ENCODE data around the gene FDXR.
"Not testable (repeated sequence)": the region's sequence is repeated elsewhere in the genome, so short reads cannot be mapped to it uniquely, and the experiment has no call there.

Gene FDXR

GRCh38 chr17:74872313-74873036 is at the start of gene FDXR:
FDXR (minus strand) TSS chr17:74872994; CDS start chr17:74872944, 50 bp downstream.
- no peak for DNase-seq

GRCh38 chr17:74922172-74922571 is 49.4 kb upstream of the FDXR start:
- no peak for DNase-seq

- DNase-seq = no peak
These were observed 49.0 kb upstream of the FDXR start for GRCh38 chr17:74921769-74922168.

- DNase-seq = no peak
These were observed 48.4 kb upstream of the FDXR start for GRCh38 chr17:74921026-74921681.

- no peak for DNase-seq
These were observed 47.8 kb upstream of the FDXR start for GRCh38 chr17:74920642-74921025.

- DNase-seq = no peak
These were observed 47.5 kb upstream of the FDXR start for GRCh38 chr17:74920306-74920620.

GRCh38 chr17:74919440-74920305 is 46.9 kb upstream of the FDXR start:
- no peak for DNase-seq

- DNase-seq = no peak
These were observed 46.1 kb upstream of the FDXR start for GRCh38 chr17:74918906-74919305.

GRCh38 chr17:74917430-74917829 is 44.6 kb upstream of the FDXR start:
- no peak for DNase-seq

GRCh38 chr17:74916851-74917199 is 44.0 kb upstream of the FDXR start:
- no peak for DNase-seq

- DNase-seq = no peak
These were observed 43.5 kb upstream of the FDXR start for GRCh38 chr17:74916136-74916850.

- not testable (repeated sequence) for DNase-seq
These were observed 38.6 kb upstream of the FDXR start for GRCh38 chr17:74911423-74911822.

- DNase-seq = not testable (repeated sequence)
These were observed 36.3 kb upstream of the FDXR start for GRCh38 chr17:74909097-74909496.

GRCh38 chr17:74907012-74907411 is 34.2 kb upstream of the FDXR start:
- DNase-seq = no peak

- not testable (repeated sequence) for DNase-seq
These were observed 33.5 kb upstream of the FDXR start for GRCh38 chr17:74906214-74906793.

- no peak for DNase-seq
These were observed 32.1 kb upstream of the FDXR start for GRCh38 chr17:74904687-74905409.

- no peak for DNase-seq
These were observed 30.9 kb upstream of the FDXR start for GRCh38 chr17:74903671-74904070.

- DNase-seq = no peak
These were observed 30.2 kb upstream of the FDXR start for GRCh38 chr17:74903034-74903433.

GRCh38 chr17:74901353-74902135 is 28.8 kb upstream of the FDXR start:
- DNase-seq = no peak

- DNase-seq = no peak
These were observed 27.4 kb upstream of the FDXR start for GRCh38 chr17:74900208-74900607.

GRCh38 chr17:74898376-74898946 is 25.7 kb upstream of the FDXR start:
- DNase-seq = no peak

All from stimulated activated CD4-positive, alpha-beta T cell treated with anti-CD3 and anti-CD28 coated beads, Interleukin-2, amount 100 ng/mL, for 24 hours (primary cell).